Neural cell (in vitro differentiated cells): ENCODE measurements around the gene TK2. TPM values are rescaled to one million over a fixed set of nuclear protein-coding genes. Genes with fewer than 3 reads are reported as not detected.

ENCODE experiments used
- H2AFZ ChIP-seq: fragments of 200-600, 300-800 bp; sonication (generic), shearing (Covaris generic); 2 replicates; pipeline ENCODE4 v1.6.0; 2014; ENCODE audit warnings: low read depth, mild to moderate bottlenecking, antibody characterized with exemption, low read length, moderate library complexity
- H3F3A ChIP-seq: fragments of 200-600 bp; shearing (Covaris generic); 2 replicates; pipeline ENCODE4 v1.6.1; 2016; ENCODE audit warnings: mild to moderate bottlenecking, moderate library complexity, mixed read lengths, antibody characterized with exemption, low read length; ENCODE audit not compliant: insufficient read depth, poor library complexity, severe bottlenecking
- H3K27ac ChIP-seq: fragments of 200-600, 300-800 bp; sonication (generic), shearing (Covaris generic); 2 replicates; pipeline ENCODE4 v1.5.1; 2014; ENCODE audit warnings: mild to moderate bottlenecking, low read length, moderate library complexity
- H3K27me3 ChIP-seq: fragments of 300-800, 200-600 bp; sonication (generic), shearing (Covaris generic); 2 replicates; pipeline ENCODE4 v1.6.0; 2014; ENCODE audit warnings: mild to moderate bottlenecking, low read depth, low read length, moderate library complexity; ENCODE audit not compliant: insufficient read depth
- H3K36me3 ChIP-seq: fragments of 300-800, 200-600 bp; sonication (generic), shearing (Covaris generic); 2 replicates; pipeline ENCODE4 v1.5.1; 2014; ENCODE audit warnings: mild to moderate bottlenecking, antibody characterized with exemption, low read length, moderate library complexity; ENCODE audit not compliant: insufficient read depth
- H3K4me2 ChIP-seq: fragments of 300-800, 200-600 bp; sonication (generic), shearing (Covaris generic); 2 replicates; pipeline ENCODE4 v1.6.0; 2014; ENCODE audit warnings: mild to moderate bottlenecking, low read length
- H3K4me3 ChIP-seq: fragments of 300-800, 200-600 bp; sonication (generic), shearing (Covaris generic); 2 replicates; pipeline ENCODE4 v1.5.1; 2014; ENCODE audit warnings: mild to moderate bottlenecking, low read length, moderate library complexity
- H3K79me2 ChIP-seq: fragments of 200-600 bp; shearing (Covaris generic); replicated peaks from 2 replicates; pipeline ENCODE4 v1.6.0; 2014; ENCODE audit warnings: mild to moderate bottlenecking, low read length, moderate library complexity; ENCODE audit not compliant: insufficient read depth
- H3K9ac ChIP-seq: fragments of 300-800, 200-600 bp; sonication (generic), shearing (Covaris generic); 2 replicates; pipeline ENCODE4 v1.6.1; 2016; ENCODE audit warnings: mild to moderate bottlenecking, low read length, mixed read lengths
- H3K9me2 ChIP-seq: fragments of 200-600 bp; shearing (Covaris generic); 2 replicates; pipeline ENCODE4 v1.6.1; 2016; ENCODE audit warnings: mild to moderate bottlenecking, low read length, mixed read lengths; ENCODE audit not compliant: insufficient read depth
- H3K9me3 ChIP-seq: fragments of 200-600, 300-800 bp; sonication (generic), shearing (Covaris generic); 2 replicates; pipeline ENCODE4 v1.6.1; 2016; ENCODE audit warnings: mild to moderate bottlenecking, mixed run types, low read length, moderate library complexity, mixed read lengths
- H4K20me1 ChIP-seq: fragments of 200-600 bp; shearing (Covaris generic); 2 replicates; pipeline ENCODE4 v1.6.1; 2016; ENCODE audit warnings: mild to moderate bottlenecking, mixed run types; ENCODE audit not compliant: insufficient read depth
- EP300 ChIP-seq: fragments of 450-650 bp; conservative IDR thresholded peaks from 2 replicates; pipeline ENCODE4 v1.6.1; 2014; ENCODE audit warnings: antibody characterized with exemption, mild to moderate bottlenecking, moderate library complexity; ENCODE audit not compliant: poor library complexity, severe bottlenecking
- EZH2 ChIP-seq: fragments of 200-600, 300-800 bp; shearing (Covaris generic), sonication (generic); IDR thresholded peaks from 2 replicates; pipeline ENCODE4 v1.6.1; 2014; ENCODE audit warnings: antibody characterized with exemption, low read length, borderline replicate concordance, mild to moderate bottlenecking; ENCODE audit not compliant: insufficient read depth, poor library complexity, severe bottlenecking
- MXI1 ChIP-seq: fragments of 450-650 bp; conservative IDR thresholded peaks from 2 replicates; pipeline ENCODE4 v1.6.1; 2014; ENCODE audit warnings: antibody characterized with exemption, mild to moderate bottlenecking; ENCODE audit not compliant: poor library complexity, severe bottlenecking
- POLR2AphosphoS5 ChIP-seq: IDR thresholded peaks from 2 replicates; pipeline ENCODE4 v1.6.1; 2012
- RAD21 ChIP-seq: fragments of 450-650 bp; conservative IDR thresholded peaks from 2 replicates; pipeline ENCODE4 v1.6.1; 2014; ENCODE audit warnings: antibody characterized with exemption, mild to moderate bottlenecking, moderate library complexity
- SMC3 ChIP-seq: fragments of 450-650 bp; conservative IDR thresholded peaks from 2 replicates; pipeline ENCODE4 v1.6.1; 2014; ENCODE audit warnings: antibody characterized with exemption, mild to moderate bottlenecking, moderate library complexity; ENCODE audit not compliant: poor library complexity
- TAF1 ChIP-seq: IDR thresholded peaks from 2 replicates; pipeline ENCODE4 v1.6.1; 2012; ENCODE audit warnings: low read depth
- polyA plus RNA-seq: library from polyadenylated mRNA; depleted of rRNA; stranded (reverse); fragments of >200 nt; gene quantifications from 2 replicates; pipeline ENCODE4 v1.2.3, GENCODE V29; 2014
- TF ChIP-seq, protein P1 (sequence below): IDR thresholded peaks from 2 replicates; pipeline ENCODE4 v1.6.1; 2012; ENCODE audit warnings: borderline replicate concordance
- TF ChIP-seq, protein P2 (sequence below): fragments of 450-650 bp; IDR thresholded peaks from 2 replicates; pipeline ENCODE4 v1.5.1; 2014; ENCODE audit warnings: antibody characterized with exemption, mild to moderate bottlenecking, moderate library complexity; ENCODE audit not compliant: poor library complexity, severe bottlenecking

Gene TK2
- polyA plus RNA-seq, 1 donor from 2014 or later: 15.9 TPM

DNA sequence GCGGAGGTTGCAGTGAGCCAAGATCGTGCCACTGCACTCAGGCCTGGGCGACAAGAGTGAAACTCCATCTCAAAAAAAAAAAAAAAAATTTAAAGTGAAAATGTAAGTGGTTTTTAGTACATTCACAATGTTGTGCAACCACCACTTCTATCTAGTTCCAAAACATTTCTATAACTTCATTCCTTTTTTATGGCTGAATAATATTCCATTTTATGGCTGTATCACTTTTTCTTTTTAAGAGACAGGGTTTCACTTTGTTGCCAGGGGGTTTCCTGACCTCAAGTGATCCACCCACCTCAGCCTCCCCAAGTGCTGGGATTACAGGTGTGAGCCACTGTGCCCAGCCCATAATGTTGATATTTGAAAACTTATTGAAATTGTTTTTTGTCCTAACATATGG lies 42.9 kb upstream of the TK2 start:
- Histone ChIP-seq H4K20me1 (no peaks in the 10 kb centered on the region), H2AFZ (no peak overlapping the region), H3K27ac (no peak overlapping the region), H3K9me3 (no peaks in the 10 kb centered on the region), H3F3A (no peaks in the 10 kb centered on the region), H3K36me3 (no peaks in the 10 kb centered on the region), H3K4me2 (no peak overlapping the region), H3K4me3 (no peak overlapping the region), H3K79me2 (no peaks in the 10 kb centered on the region), H3K9me2 (no peaks in the 10 kb centered on the region), H3K27me3 (no peaks in the 10 kb centered on the region), H3K9ac (no peak overlapping the region)
- TF ChIP-seq TAF1: no peak
- TF ChIP-seq, protein P1, sequence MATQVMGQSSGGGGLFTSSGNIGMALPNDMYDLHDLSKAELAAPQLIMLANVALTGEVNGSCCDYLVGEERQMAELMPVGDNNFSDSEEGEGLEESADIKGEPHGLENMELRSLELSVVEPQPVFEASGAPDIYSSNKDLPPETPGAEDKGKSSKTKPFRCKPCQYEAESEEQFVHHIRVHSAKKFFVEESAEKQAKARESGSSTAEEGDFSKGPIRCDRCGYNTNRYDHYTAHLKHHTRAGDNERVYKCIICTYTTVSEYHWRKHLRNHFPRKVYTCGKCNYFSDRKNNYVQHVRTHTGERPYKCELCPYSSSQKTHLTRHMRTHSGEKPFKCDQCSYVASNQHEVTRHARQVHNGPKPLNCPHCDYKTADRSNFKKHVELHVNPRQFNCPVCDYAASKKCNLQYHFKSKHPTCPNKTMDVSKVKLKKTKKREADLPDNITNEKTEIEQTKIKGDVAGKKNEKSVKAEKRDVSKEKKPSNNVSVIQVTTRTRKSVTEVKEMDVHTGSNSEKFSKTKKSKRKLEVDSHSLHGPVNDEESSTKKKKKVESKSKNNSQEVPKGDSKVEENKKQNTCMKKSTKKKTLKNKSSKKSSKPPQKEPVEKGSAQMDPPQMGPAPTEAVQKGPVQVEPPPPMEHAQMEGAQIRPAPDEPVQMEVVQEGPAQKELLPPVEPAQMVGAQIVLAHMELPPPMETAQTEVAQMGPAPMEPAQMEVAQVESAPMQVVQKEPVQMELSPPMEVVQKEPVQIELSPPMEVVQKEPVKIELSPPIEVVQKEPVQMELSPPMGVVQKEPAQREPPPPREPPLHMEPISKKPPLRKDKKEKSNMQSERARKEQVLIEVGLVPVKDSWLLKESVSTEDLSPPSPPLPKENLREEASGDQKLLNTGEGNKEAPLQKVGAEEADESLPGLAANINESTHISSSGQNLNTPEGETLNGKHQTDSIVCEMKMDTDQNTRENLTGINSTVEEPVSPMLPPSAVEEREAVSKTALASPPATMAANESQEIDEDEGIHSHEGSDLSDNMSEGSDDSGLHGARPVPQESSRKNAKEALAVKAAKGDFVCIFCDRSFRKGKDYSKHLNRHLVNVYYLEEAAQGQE: no peak
- no peak for TF ChIP-seq MXI1

DNA sequence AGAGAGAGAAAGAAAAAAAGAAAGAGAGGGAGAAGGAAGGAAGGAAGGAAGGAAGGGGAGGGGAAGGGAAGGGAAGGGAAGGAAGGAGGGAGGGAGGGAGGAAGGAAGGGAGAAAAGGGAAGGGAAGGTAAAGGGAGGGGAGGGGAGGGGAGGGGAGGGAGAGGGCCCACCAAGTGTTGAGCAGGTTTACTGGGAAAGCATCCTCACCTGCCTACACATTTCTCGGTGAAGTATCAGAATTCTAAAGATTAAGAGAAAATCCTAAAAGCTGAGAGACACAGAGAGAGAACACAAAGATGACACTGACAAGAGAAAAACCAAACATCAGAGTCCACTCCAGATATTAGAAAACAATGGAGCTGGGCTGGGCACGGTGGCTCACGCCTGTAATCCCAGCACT lies 42.3 kb upstream of the TK2 start:
- Histone ChIP-seq H3K79me2 (no peaks in the 10 kb centered on the region), H3K36me3 (no peaks in the 10 kb centered on the region), H3K4me3 (no peak overlapping the region), H3K9ac (no peak overlapping the region), H4K20me1 (no peaks in the 10 kb centered on the region), H3K27me3 (no peaks in the 10 kb centered on the region), H3K9me2 (no peaks in the 10 kb centered on the region), H2AFZ (no peak overlapping the region), H3K27ac (no peak overlapping the region), H3F3A (no peaks in the 10 kb centered on the region), H3K9me3 (no peaks in the 10 kb centered on the region), H3K4me2 (no peak overlapping the region)
- TF ChIP-seq TAF1 (no peak), RAD21 (no peak), EP300 (no peak), SMC3 (no peak), MXI1 (no peak), POLR2AphosphoS5 (no peak), EZH2 (no peak)
- TF ChIP-seq, protein P2, sequence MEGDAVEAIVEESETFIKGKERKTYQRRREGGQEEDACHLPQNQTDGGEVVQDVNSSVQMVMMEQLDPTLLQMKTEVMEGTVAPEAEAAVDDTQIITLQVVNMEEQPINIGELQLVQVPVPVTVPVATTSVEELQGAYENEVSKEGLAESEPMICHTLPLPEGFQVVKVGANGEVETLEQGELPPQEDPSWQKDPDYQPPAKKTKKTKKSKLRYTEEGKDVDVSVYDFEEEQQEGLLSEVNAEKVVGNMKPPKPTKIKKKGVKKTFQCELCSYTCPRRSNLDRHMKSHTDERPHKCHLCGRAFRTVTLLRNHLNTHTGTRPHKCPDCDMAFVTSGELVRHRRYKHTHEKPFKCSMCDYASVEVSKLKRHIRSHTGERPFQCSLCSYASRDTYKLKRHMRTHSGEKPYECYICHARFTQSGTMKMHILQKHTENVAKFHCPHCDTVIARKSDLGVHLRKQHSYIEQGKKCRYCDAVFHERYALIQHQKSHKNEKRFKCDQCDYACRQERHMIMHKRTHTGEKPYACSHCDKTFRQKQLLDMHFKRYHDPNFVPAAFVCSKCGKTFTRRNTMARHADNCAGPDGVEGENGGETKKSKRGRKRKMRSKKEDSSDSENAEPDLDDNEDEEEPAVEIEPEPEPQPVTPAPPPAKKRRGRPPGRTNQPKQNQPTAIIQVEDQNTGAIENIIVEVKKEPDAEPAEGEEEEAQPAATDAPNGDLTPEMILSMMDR: no peak
- TF ChIP-seq, protein P1: no peak
